Gastroesophageal sphincter (tissue), 4 donors: ENCODE results near the gene OSTC. TPM values are rescaled to one million over a fixed set of nuclear protein-coding genes. Genes with fewer than 3 reads are reported as not detected.

Experiments
- ATAC-seq: fragments of 150-250 bp; one replicate; pipeline ENCODE4 v1.9.1; 2016; ENCODE audit warnings: mild to moderate bottlenecking, moderate library complexity
- H3K27ac ChIP-seq, 4 donors: fragments of 200-600 bp; sonication (generic) in 3 of 4; 1 replicate in 3 of 4; 2 replicates in 1 of 4; pipeline ENCODE4 v1.5.1; 2016 to 2019
- H3K27me3 ChIP-seq: fragments of 200-600 bp; sonication (generic); one replicate; pipeline ENCODE4 v1.5.1; 2019
- H3K36me3 ChIP-seq, 2 donors: fragments of 200-600 bp; sonication (generic); one replicate each; pipeline ENCODE4 v1.5.1; 2019; ENCODE audit warnings: control low read depth in 1 of 2
- H3K4me1 ChIP-seq, 3 donors: fragments of 200-600 bp; sonication (generic); 1 replicate in 2 of 3; 2 replicates in 1 of 3; pipeline ENCODE4 v1.5.1; 2016 to 2019; ENCODE audit warnings: control low read depth in 2 of 3
- H3K4me3 ChIP-seq, 2 donors: fragments of 200-600 bp; sonication (generic); one replicate each; pipeline ENCODE4 v1.5.1; 2019; ENCODE audit warnings: mild to moderate bottlenecking in 1 of 2, moderate library complexity in 1 of 2
- H3K9me3 ChIP-seq, 3 donors: fragments of 200-600 bp; sonication (generic); one replicate each; pipeline ENCODE4 v1.5.1; 2017 to 2019; ENCODE audit warnings: control low read depth in 2 of 3
- EP300 ChIP-seq: sonication (generic); formaldehyde crosslinking; IDR thresholded peaks from one replicate; pipeline ENCODE4 v1.6.1; 2017; ENCODE audit warnings: antibody characterized with exemption, mild to moderate bottlenecking
- POLR2A ChIP-seq, 2 donors: fragments of 450-650 bp; IDR thresholded peaks; one replicate each; pipeline ENCODE4 v1.6.1; 2017; ENCODE audit warnings: antibody characterized with exemption in 2 of 2, mild to moderate bottlenecking in 2 of 2, moderate library complexity in 1 of 2
- POLR2AphosphoS5 ChIP-seq: sonication (generic); formaldehyde crosslinking; IDR thresholded peaks from one replicate; pipeline ENCODE4 v1.6.1; 2017; ENCODE audit warnings: antibody characterized with exemption
- WGBS, 2 donors: methylation state at CpG; one replicate each; pipeline ENCODE4 v1.1.5; 2018; ENCODE audit warnings: low coverage in 1 of 2; 5-methylcytosine and 5-hydroxymethylcytosine counted together
- total RNA-seq, 4 donors: library from RNA; depleted of rRNA; stranded (reverse); fragments of >200 nt; gene quantifications; one replicate each; pipeline ENCODE4 v1.1.0, GENCODE V29; 2016
- TF ChIP-seq, protein P1 (sequence below), 4 experiments: fragments of 200-600 bp in 2 of 4; fragments of 450-650 bp in 2 of 4; sonication (generic) in 1 of 4; IDR thresholded peaks; one replicate each; pipeline ENCODE4 v1.5.1; 2017 to 2019; ENCODE audit warnings: antibody characterized with exemption in 4 of 4, mild to moderate bottlenecking in 2 of 4, moderate library complexity in 2 of 4

Gene OSTC
- total RNA-seq, 4 donors from 2014 or later, result 30.9 to 62.1 (median 46.7) TPM

DNA sequence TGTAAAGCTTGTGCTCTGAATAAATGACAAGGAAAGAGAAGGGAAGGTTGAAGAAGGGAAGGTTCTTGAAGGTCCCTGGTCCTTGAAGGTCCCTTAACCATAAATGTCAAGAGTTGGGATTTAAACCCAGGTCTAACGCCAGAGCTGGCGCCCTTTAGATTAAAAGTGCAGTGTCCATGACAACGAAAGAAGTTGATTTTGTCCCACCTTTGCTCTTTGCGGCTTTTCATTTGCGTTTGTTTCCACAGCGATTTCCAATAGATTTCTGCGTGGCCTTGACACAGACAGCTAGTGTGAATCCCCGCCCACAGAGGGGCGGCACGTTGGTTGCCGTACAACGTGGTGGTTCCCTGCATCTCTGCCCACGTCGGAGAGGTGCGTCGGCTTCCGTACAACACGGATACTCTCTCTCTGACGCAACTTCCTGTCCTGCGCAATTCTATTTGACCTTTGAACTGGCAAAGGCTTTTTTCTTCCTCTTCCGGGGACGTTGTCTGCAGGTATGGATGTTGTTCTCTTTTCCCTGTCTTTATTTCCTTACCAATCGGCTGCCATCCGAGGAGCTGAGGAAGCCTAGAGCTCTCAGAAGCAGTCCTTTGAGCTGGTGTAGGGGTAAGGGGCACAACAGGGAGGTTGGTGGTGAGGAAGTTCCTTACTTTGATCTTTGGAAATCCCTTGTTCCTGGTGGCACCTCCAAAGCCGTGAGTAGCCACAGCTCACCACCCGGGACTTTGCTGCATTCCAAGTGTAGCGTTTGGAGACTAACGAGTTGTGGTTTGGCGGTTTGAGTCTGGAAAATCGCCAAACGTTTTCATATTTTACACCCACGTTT is 30.1 kb upstream of the OSTC start, which contains the start of gene RPL34:
Gene RPL34 (plus strand): TSS at position 476 of the 832 bp plus-strand sequence. CDS start 1,384 bp downstream, outside the sequence.
- WGBS, 2 donors, result 0 to 2% methylated on average over 24 of the region's 32 CpGs
- H3K36me3 ChIP-seq, result peaks cover 5 to 46% of the 10 kb centered on the region in 2 donors
- peak; percentile 100 for ATAC-seq
- peaks cover 0 to 5% (median 0%) of the 10 kb centered on the region in 3 donors for H3K9me3 ChIP-seq
- H3K27ac ChIP-seq, result peak within 1 kb of the TSS; percentile 83 to 88 (median 88)
- peak; percentile 84 to 89 for TF ChIP-seq POLR2A (IDR thresholded peaks at IDR 0.05)
- TF ChIP-seq, protein P1, sequence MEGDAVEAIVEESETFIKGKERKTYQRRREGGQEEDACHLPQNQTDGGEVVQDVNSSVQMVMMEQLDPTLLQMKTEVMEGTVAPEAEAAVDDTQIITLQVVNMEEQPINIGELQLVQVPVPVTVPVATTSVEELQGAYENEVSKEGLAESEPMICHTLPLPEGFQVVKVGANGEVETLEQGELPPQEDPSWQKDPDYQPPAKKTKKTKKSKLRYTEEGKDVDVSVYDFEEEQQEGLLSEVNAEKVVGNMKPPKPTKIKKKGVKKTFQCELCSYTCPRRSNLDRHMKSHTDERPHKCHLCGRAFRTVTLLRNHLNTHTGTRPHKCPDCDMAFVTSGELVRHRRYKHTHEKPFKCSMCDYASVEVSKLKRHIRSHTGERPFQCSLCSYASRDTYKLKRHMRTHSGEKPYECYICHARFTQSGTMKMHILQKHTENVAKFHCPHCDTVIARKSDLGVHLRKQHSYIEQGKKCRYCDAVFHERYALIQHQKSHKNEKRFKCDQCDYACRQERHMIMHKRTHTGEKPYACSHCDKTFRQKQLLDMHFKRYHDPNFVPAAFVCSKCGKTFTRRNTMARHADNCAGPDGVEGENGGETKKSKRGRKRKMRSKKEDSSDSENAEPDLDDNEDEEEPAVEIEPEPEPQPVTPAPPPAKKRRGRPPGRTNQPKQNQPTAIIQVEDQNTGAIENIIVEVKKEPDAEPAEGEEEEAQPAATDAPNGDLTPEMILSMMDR (IDR thresholded peaks at IDR 0.05), result no peak
- TF ChIP-seq POLR2AphosphoS5, result peak; percentile 99
- H3K4me1 ChIP-seq, result peaks cover 5 to 44% (median 6%) of the 10 kb centered on the region in 3 donors
- peak within 1 kb of the TSS; percentile 71 to 98 for H3K4me3 ChIP-seq
- H3K27me3 ChIP-seq, result no peaks in the 10 kb centered on the region

DNA sequence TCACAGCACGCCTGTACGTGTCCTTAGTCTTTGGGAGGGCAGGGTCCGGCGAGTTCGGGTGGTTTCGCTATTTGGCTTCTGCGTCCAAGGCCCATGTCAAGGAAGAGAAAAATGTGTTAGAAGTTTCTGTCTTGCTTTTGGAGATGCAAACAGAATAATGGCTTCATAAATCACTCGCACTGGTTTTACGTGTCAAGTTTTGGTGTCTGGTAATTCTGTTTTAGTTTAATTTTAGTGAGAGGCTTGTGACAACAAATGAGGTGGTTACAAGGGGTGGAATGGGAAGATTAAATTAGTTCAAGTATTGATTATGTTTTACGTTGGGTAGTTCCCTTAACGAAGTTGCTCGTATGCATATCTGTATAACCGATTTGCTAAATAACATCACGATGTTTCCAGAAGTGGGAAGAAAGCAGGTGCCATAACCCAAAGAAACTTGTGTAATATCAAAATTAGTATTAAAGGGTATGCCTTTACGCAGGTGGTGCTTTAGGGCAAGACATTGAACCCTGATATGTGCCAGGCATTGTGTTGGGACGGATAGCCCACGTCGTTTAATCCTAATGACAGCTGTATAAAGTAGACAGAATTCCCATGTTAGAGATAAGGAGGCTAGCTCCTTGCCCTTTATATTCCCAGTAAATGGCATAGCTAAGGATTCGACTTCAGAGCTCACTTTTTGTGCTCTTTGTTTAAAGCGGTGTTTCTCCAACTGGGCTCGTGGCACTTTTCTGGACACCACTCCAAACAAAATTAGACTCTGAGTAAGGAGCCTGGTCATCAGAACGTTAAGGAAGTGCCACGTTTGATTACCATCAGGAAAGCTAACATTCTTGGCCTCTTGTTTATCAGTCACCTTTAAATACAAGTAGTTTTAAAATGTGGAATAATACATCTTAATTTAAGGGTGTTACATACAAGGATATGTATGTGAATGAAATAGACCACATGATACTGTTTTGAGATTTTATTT is 29.2 kb upstream of the OSTC start:
- H3K4me3 ChIP-seq, result peak overlapping the region; percentile 71 to 98
- TF ChIP-seq EP300 (no peak), POLR2AphosphoS5 (no peak)
- TF ChIP-seq, protein P1 (IDR thresholded peaks at IDR 0.05), result no peak
- H3K36me3 ChIP-seq, result peaks cover 5 to 55% of the 10 kb centered on the region in 2 donors
- H3K4me1 ChIP-seq, result peaks cover 5 to 44% (median 6%) of the 10 kb centered on the region in 3 donors
- no peak for ATAC-seq
- peak overlapping the region; percentile 83 to 88 (median 88) for H3K27ac ChIP-seq
- no peaks in the 10 kb centered on the region for H3K9me3 ChIP-seq
- no peaks in the 10 kb centered on the region for H3K27me3 ChIP-seq
- 7 to 16% methylated on average over 23 of the region's 23 CpGs for WGBS, 2 donors

DNA sequence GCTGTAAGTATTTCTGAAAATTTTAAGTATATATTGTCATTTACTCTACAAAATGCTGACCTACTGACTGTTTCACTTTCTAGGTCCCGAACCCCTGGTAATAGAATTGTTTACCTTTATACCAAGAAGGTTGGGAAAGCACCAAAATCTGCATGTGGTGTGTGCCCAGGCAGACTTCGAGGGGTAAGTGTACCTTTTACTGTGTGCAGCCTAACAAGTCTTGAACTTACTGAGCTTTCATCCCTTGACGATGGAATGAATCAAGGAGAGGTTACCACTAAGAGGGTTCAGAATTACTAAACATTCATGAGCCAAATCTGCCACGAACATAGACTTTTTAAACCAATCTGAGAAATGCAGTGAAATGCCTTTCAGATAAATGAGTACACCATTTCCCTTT is 28.4 kb upstream of the OSTC start:
- Histone ChIP-seq H3K4me1 (peaks cover 5 to 44% (median 6%) of the 10 kb centered on the region in 3 donors), H3K36me3 (peaks cover 5 to 55% of the 10 kb centered on the region in 2 donors), H3K9me3 (no peaks in the 10 kb centered on the region), H3K4me3 (no peak overlapping the region), H3K27ac (no peak overlapping the region), H3K27me3 (no peaks in the 10 kb centered on the region)
- whole genome bisulfite sequencing, 2 donors, result 83 to 89% methylated on average over 3 to 4 of the region's 4 CpGs
- ATAC-seq, result no peak
- no peak for TF ChIP-seq POLR2A (IDR thresholded peaks at IDR 0.05)
- TF ChIP-seq, protein P1 (IDR thresholded peaks at IDR 0.05), result no peak
- no peak for TF ChIP-seq POLR2AphosphoS5
- TF ChIP-seq EP300, result no peak

DNA sequence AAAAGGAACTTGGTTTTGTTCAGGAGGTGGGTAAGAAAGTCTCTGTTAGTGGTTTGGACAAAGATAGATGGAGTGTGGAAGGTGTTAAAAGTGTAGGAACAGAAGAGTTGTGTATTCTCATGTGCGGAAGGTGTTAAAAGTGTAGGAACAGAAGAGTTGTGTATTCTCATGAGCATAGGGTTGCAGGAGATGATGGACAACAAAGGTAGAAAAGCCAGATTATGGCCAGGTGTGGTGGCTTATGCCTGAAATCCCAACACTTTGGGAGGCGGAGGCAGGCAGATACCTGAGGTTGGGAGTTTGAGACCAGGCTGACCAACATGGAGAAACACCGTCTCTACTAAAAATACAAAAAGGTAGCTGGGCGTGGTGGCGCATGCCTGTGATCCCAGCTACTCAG is 27.6 kb upstream of the OSTC start:
- TF ChIP-seq POLR2A (IDR thresholded peaks at IDR 0.05) (no peak), POLR2AphosphoS5 (no peak)
- H3K36me3 ChIP-seq, result peaks cover 5 to 62% of the 10 kb centered on the region in 2 donors
- peaks cover 5 to 44% (median 6%) of the 10 kb centered on the region in 3 donors for H3K4me1 ChIP-seq
- H3K27me3 ChIP-seq, result no peaks in the 10 kb centered on the region
- no peak for ATAC-seq
- no peak overlapping the region for H3K27ac ChIP-seq
- H3K9me3 ChIP-seq, result no peaks in the 10 kb centered on the region
- 79 to 85% methylated on average over 4 to 5 of the region's 5 CpGs for WGBS, 2 donors
- no peak overlapping the region for H3K4me3 ChIP-seq
